ENCODE data around the gene GABPB2.

The GABPB2 gene

GRCh38 chr1:151165281-151165737, 94.7 kb downstream of the GABPB2 start:
- no peak for DNase-seq

- peak; percentile 94 to 97 for DNase-seq
Observed at GRCh38 chr1:151165738-151166504, 95.4 kb downstream of the GABPB2 start, which contains the start of the genes LYSMD1 and SCNM1. Gene LYSMD1 (minus strand): TSS chr1:151165902. CDS start chr1:151165258, 644 bp downstream. Gene SCNM1 (plus strand): TSS chr1:151166144. CDS start chr1:151166153, 9 bp downstream.

GRCh38 chr1:151166505-151166956, 96.0 kb downstream of the GABPB2 start:
- no peak for DNase-seq

GRCh38 chr1:151167116-151167515, 96.6 kb downstream of the GABPB2 start:
- DNase-seq: no peak

- no peak for DNase-seq
Observed at GRCh38 chr1:151171190-151171589, 100.6 kb downstream of the GABPB2 start.
